ENCODE measurements around the gene ZDHHC12.
A peak's percentile ranks its signal among the peaks of the same experiment; 100 is the strongest.

The ZDHHC12 gene

DNA sequence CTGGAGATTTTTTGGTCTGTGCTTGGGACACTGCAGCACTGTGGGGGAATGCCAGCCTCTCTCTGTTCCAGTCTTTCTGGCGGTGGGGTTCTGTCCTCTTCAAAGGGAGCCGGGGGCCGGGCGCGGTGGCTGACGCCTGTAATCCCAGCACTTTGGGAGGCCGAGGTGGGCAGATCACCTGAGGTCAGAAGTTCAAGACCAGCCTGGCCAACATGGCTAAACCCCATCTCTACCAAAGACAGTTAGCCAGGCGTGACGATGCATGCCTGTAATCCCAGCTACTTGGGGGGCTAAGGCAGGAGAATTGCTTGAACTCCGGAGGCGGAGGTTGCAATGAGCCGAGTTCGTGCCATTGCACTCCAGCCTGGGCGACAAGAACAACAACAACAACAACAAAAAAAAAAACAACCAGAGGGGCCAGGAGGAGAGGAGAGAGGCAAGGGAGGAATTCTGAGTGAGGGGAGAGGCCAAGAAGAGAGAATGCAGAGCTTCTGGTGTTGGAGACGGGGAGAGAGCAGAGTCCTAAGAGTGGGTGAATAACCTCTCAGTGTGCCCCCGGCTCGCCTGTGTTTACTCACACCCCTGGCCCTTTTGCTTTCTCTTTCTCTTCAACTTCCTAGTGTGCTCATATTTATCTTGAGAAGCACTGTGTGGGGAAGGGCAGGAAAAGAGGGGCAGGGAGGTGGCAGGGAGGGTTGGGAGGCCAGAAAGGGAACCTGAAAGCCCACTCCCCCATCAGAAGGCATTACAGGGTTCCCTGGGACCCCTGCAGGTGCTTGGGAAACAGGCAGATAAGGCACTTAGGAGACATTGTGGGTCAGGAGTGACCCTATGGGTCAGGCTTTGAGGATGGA lies 38.1 kb downstream of the ZDHHC12 start:
- TF ChIP-seq, protein P1, sequence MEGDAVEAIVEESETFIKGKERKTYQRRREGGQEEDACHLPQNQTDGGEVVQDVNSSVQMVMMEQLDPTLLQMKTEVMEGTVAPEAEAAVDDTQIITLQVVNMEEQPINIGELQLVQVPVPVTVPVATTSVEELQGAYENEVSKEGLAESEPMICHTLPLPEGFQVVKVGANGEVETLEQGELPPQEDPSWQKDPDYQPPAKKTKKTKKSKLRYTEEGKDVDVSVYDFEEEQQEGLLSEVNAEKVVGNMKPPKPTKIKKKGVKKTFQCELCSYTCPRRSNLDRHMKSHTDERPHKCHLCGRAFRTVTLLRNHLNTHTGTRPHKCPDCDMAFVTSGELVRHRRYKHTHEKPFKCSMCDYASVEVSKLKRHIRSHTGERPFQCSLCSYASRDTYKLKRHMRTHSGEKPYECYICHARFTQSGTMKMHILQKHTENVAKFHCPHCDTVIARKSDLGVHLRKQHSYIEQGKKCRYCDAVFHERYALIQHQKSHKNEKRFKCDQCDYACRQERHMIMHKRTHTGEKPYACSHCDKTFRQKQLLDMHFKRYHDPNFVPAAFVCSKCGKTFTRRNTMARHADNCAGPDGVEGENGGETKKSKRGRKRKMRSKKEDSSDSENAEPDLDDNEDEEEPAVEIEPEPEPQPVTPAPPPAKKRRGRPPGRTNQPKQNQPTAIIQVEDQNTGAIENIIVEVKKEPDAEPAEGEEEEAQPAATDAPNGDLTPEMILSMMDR (IDR thresholded peaks at IDR 0.05; ENCODE audit: insufficient read depth, low read depth, low read length, missing control alignments) = no peak
- peak overlapping the region; percentile 97 for H3K4me3 ChIP-seq (ENCODE audit: low read length)
- no peak for DNase-seq (ENCODE audit: low read depth)

DNA sequence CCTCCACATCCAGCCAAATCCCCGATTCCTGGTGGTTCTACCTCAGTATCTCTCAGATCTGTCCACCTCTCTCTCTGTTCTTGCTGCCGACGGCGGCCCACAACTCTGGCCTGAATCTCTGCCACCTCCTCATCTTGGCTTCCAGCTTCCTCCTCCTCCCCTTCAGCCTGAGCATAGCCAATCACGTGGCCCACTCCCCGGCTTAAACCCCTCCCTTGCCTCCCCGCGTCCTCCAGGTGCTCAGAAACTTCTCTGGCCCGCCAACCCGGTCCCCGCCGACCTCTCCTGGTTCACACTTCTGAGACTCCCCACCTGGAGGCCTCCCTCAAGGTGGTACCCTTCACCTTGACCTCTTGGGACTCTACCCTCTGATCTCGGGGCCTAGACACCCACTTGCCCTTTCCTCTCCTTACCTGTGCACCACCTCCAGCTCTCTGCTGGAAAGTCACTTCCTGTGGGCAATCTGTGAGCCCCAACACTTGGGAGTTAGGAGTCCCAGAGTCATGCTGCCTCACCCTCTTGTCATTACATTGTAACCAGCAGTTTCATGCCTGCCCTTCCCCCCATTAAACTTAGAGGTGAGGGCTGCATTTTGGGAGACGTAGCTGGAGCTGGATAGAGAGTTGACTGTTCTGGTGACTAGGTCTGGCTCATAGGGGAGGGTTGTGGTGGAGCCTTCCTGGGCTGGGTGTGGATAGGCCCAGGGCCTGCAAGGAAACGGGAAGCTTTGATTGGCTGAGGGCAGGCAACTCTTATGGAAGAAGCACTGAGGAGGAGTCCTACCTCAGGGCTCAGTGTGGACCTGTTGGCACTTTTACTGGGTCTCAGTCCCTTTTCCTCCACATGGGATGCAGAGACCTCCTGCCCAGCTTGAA lies 39.4 kb downstream of the ZDHHC12 start:
- H3K4me3 ChIP-seq (ENCODE audit: low read length) = peak overlapping the region; percentile 97
- peak; percentile 97 for DNase-seq (ENCODE audit: low read depth)

DNA sequence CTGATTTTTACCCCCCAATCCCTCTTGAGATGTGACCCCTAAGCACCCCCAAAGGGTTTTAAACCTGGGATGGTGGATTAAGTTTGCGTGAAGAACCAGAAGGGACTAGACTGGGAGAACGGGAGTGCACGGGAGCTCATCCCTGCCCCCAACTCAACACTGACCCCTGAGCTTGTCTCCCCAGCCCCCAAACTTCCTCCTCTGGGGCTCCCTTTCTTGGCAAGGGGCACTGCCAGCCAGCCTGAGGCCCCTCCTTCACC lies 39.9 kb downstream of the ZDHHC12 start:
- H3K4me3 ChIP-seq (ENCODE audit: low read length) = peak overlapping the region; percentile 97
- DNase-seq (ENCODE audit: low read depth) = no peak
- TF ChIP-seq, protein P1 (IDR thresholded peaks at IDR 0.05; ENCODE audit: insufficient read depth, low read depth, low read length, missing control alignments) = no peak

More for the DNA sequence above, 39.4 kb downstream of the ZDHHC12 start:
- TF ChIP-seq, protein P1 (IDR thresholded peaks at IDR 0.05; ENCODE audit: insufficient read depth, low read depth, low read length, missing control alignments) = no peak

DNA sequence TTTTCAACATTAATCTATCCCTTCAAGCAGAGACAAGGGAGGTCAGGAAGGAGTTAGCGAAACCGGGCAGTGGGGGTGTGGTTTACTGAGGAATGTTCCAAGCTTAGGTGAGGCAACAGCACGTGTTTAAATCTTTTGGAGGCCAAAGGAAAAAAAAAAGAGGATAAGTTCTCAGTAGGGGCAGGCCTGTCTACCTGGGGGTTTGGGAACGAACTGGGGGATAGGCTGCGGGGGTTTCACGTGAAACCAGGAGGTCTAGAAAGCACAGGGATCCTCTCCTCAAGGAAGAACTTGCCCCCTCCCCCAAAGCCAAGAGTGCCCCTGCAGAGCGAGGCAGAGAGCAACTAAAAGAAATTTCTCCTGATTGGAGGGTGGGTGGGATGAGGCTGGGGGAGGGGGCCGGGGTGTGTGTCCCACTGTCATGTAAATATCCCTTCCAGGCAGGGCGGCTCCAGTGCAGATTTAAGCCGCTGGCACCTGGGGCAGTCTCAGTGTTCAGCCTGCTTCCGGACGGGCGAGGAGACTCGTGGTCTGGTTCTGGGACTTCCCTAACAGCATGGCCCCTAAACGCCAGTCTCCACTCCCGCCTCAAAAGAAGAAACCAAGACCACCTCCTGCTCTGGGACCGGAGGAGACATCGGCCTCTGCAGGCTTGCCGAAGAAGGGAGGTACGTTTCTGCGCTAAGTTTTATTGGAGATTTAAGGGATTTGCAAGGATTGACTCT lies 40.4 kb downstream of the ZDHHC12 start:
- TF ChIP-seq, protein P1 (IDR thresholded peaks at IDR 0.05; ENCODE audit: insufficient read depth, low read depth, low read length, missing control alignments) = no peak
- peak overlapping the region; percentile 97 for H3K4me3 ChIP-seq (ENCODE audit: low read length)
- peak; percentile 93 for DNase-seq (ENCODE audit: low read depth)

DNA sequence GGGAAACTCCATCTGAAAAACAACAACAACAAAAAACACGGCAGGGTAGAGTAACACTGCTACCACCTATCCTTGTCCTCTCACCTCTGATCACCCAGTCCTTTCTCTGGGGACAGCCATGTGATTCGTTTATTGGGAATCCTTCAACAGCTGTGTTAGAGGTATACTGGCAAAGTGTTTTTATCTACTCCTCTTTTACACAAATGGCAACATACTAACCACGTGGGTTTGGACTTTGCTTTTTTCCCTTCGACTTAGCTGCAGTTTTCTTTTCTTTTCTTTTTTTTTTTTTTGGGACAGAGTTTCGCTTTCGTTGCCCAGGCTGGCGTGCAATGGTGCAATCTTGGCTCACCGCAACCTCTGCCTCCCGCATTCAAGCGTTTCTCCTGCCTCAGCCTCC lies 46.1 kb downstream of the ZDHHC12 start:
- no peak overlapping the region for H3K4me3 ChIP-seq (ENCODE audit: low read length)
- TF ChIP-seq, protein P1 (IDR thresholded peaks at IDR 0.05; ENCODE audit: insufficient read depth, low read depth, low read length, missing control alignments) = no peak
- DNase-seq (ENCODE audit: low read depth) = no peak

DNA sequence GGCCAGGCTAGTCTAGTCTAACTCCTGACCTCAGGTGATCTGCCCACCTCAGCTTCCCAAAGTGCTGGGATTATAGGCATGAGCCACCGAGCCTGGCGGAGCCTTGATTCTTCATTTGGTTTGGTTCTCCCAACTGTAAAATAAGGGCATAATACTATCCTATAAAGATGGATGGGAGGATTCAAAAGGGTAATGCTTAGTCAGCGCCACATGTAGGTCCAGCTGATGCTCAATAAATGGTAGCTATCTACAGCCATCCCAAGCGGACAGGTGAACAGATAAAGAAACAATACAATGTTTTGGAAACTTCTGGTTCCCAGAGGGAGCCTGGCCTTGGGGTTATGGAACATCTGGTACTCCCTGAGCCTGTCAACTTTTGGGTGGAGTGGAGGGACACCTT lies 48.5 kb downstream of the ZDHHC12 start:
- no peak overlapping the region for H3K4me3 ChIP-seq (ENCODE audit: low read length)
- TF ChIP-seq, protein P1 (IDR thresholded peaks at IDR 0.05; ENCODE audit: insufficient read depth, low read depth, low read length, missing control alignments) = no peak
- no peak for DNase-seq (ENCODE audit: low read depth)
